C4-2B (cell line): ENCODE results near the gene PREB.

Source experiments
- ZFX ChIP-seq: fragments of 450-650 bp; IDR thresholded peaks from 2 replicates; pipeline ENCODE4 v1.6.1; 2017
- TF ChIP-seq, protein P1 (sequence below): fragments of 450-650 bp; conservative IDR thresholded peaks from 2 replicates; pipeline ENCODE4 v1.5.1; 2017; ENCODE audit warnings: mild to moderate bottlenecking

DNA sequence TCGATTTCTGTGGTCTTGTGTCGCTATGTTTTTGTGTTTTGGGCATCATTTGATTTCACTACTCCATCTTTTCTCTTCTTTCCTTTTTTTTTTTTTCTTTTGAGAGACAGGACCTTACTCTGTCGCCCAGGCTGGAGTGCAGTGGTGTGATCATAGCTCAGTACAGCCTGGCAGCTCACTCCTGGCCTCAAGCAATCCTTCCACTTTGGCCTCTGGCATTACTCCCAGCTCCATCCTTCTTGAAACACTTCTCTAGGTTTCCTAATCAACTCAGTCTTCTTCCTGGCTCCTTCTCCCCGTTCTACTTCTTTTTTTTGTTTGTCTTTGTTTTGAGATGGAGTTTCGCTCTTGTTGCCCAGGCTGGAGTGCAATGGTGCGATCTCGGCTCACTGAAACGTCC lies 40.9 kb upstream of the PREB start:
- TF ChIP-seq, protein P1, sequence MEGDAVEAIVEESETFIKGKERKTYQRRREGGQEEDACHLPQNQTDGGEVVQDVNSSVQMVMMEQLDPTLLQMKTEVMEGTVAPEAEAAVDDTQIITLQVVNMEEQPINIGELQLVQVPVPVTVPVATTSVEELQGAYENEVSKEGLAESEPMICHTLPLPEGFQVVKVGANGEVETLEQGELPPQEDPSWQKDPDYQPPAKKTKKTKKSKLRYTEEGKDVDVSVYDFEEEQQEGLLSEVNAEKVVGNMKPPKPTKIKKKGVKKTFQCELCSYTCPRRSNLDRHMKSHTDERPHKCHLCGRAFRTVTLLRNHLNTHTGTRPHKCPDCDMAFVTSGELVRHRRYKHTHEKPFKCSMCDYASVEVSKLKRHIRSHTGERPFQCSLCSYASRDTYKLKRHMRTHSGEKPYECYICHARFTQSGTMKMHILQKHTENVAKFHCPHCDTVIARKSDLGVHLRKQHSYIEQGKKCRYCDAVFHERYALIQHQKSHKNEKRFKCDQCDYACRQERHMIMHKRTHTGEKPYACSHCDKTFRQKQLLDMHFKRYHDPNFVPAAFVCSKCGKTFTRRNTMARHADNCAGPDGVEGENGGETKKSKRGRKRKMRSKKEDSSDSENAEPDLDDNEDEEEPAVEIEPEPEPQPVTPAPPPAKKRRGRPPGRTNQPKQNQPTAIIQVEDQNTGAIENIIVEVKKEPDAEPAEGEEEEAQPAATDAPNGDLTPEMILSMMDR: no peak
- no peak for TF ChIP-seq ZFX
